Heart left ventricle (tissue), 13 donors: ENCODE measurements around the gene TMEM145.

Source experiments
- POLR2A ChIP-seq, 2 donors: fragments of 450-650 bp; IDR thresholded peaks; one replicate each; pipeline ENCODE4 v1.6.1; 2017; ENCODE audit warnings: antibody characterized with exemption in 2 of 2, mild to moderate bottlenecking in 2 of 2, moderate library complexity in 2 of 2
- TF ChIP-seq, protein P1 (sequence below), 12 donors: fragments of 200-600 bp; sonication (generic) in 4 of 12; IDR thresholded peaks; one replicate each; pipeline versions ENCODE4 v1.5.0 to v1.8.0; 2018 to 2022; ENCODE audit warnings: antibody characterized with exemption in 12 of 12, mild to moderate bottlenecking in 5 of 12
- donor health status: ischemic (EF 13 %, LVEDD 7.1; RV severe dilation, severe dysfunction).
- donor health status: DM: no; HTN: yes; CAD: no.
- donor health status: DM: no; HTN: no; CAD: no.
- donor health status: ischemic (EF 25% LVEDD 6.9; RV normal size, moderate dysfunction).
- donor health status: ischemic (EF 25% LVEDD 5.7; RV mildly dilated, moderate dysfunction).
- donor health status: ischemic (EF 35%, LVEDD 5.7; RV mildly dilated, moderate dysfunction).
- donor health status: nonischemic (EF 11% LVEDD 7.7; RV severe dilation, severe dysfunction).
- donor health status: DM: yes; HTN: yes; CAD: no.
- donor health status: PGD.
- donor health status: ischemic (EF 29% LVEDD 5.4; RV normal size, mild dysfunction).
- donor health status: nonischemic (EF 23%, LVEDD 6.1; RV moderate dilation, normal function).

DNA sequence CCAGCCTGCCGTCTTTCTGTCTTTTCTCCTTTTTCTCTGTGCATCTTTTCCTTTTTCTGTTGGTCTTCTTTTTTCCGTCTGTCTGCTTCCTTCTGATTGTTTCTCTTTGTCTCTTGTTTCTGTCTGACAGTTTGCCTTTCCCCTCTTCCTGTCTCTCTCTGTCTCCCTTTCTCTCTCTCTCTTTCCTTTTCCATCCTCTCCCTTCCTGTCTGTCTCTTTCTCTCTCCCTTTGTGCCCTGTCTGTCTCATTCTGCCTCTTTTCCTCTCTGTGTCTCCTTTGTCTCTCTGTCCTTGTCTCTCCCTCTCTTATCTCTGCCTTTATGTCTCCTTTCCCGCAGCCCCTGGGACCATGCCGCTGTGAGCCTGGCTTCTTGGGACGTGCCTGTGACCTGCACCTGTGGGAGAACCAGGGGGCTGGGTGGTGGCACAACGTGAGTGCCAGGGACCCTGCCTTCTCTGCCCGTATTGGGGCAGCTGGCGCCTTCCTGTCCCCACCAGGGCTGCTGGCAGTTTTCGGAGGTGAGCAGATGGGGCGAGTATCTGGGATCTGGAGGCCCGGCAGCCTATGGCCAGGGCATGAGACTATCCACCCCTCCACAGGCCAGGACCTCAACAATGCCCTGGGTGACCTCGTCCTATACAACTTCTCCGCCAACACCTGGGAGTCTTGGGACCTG is 21.7 kb downstream of the TMEM145 start:
- no peak for TF ChIP-seq POLR2A (IDR thresholded peaks at IDR 0.05)
- TF ChIP-seq, protein P1, sequence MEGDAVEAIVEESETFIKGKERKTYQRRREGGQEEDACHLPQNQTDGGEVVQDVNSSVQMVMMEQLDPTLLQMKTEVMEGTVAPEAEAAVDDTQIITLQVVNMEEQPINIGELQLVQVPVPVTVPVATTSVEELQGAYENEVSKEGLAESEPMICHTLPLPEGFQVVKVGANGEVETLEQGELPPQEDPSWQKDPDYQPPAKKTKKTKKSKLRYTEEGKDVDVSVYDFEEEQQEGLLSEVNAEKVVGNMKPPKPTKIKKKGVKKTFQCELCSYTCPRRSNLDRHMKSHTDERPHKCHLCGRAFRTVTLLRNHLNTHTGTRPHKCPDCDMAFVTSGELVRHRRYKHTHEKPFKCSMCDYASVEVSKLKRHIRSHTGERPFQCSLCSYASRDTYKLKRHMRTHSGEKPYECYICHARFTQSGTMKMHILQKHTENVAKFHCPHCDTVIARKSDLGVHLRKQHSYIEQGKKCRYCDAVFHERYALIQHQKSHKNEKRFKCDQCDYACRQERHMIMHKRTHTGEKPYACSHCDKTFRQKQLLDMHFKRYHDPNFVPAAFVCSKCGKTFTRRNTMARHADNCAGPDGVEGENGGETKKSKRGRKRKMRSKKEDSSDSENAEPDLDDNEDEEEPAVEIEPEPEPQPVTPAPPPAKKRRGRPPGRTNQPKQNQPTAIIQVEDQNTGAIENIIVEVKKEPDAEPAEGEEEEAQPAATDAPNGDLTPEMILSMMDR (IDR thresholded peaks at IDR 0.05) = no peak
